C1 segment of cervical spinal cord (tissue), 14 donors: Measurements from ENCODE around the gene OR2AJ1.

Experiments used
- DNase-seq, 14 donors: peaks; one replicate each; lab custom pipeline; 2025; lab: John Stamatoyannopoulos, UW

The OR2AJ1 gene

GRCh38 chr1:247961791-247962190 lies 37.1 kb downstream of the OR2AJ1 start:
- no peak for DNase-seq

DNA sequence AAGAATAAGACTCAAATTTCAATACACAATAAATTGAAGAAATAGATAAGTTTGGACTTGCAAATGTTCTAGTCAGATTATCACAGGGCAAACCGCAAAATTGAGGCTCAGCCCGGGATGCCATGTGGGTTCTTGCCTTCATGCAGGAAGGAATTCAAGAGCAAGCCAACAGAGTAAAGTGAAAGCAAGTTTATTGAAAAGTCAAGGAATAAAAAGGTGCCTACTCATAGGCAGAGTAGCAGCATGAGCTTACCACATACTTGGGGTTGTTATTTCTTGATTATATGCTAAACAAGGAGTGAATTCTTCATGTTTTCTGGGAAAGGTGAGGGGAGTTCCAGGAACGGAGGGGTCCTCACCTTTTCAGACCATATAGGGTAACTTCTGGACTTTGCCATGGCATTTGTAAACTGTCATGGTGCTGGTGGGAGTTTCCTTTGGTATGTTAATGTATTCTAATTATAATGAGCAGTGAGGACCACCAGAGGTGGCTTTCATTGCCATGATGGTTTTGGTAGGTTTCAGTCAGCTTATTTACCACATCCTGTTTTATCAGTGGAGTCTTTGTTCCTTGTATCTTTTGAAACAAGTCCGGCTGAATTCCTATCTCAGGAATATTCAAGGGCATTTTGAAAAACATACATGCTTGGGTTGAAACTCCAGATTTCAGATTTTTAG lies 38.4 kb downstream of the OR2AJ1 start:
- no peak for DNase-seq

DNA sequence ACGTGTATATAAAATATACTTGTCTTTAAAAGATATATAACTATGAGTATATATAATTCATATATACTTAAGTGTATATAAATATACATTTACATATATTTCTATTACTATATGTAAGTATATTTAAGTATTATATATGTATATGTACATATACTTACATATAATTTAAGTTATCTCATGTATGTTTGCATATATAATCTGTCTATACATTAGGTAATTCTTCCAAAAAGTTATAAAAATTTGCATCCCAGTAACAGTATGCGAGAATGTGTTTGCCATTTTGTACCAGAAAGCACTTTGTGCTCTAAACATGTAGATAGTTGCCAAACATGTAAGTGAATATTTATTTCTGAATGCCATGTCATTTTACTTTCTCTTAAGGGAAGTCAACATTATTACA lies 40.2 kb downstream of the OR2AJ1 start, which contains the start of gene OR2AK2:
Gene OR2AK2 (plus strand): TSS at position 301 of the 400 bp plus-strand sequence. CDS start 144 bp downstream, outside the sequence.
- no peak for DNase-seq

- DNase-seq: no peak
These were observed 42.0 kb downstream of the OR2AJ1 start for GRCh38 chr1:247966532-247967204.
